Osteoblast (primary cell): ENCODE results near the gene TMEM203. TPM values are rescaled to one million over a fixed set of nuclear protein-coding genes. Genes with fewer than 3 reads are reported as not detected.

ENCODE experiments used
- DNase-seq: peaks from one replicate; pipeline ENCODE4 v3.0.0; 2011; ENCODE audit warnings: low spot score, mixed read lengths; ENCODE audit not compliant: insufficient read length; ENCODE audit errors: missing footprints
- H2AFZ ChIP-seq: 2 replicates; pipeline ENCODE4 v1.6.0; 2011; ENCODE audit warnings: mild to moderate bottlenecking, low read length
- H3K27ac ChIP-seq: 2 replicates; pipeline ENCODE4 v1.5.1; 2011; ENCODE audit warnings: mild to moderate bottlenecking, low read depth, low read length, moderate library complexity
- H3K27me3 ChIP-seq: 2 replicates; pipeline ENCODE4 v1.6.0; 2012; ENCODE audit warnings: mild to moderate bottlenecking, control low read depth, inconsistent platforms, low read length, moderate library complexity; ENCODE audit not compliant: insufficient read depth
- H3K36me3 ChIP-seq: 2 replicates; pipeline ENCODE4 v1.5.1; 2011; ENCODE audit warnings: mild to moderate bottlenecking, low read length, control low read depth, moderate library complexity; ENCODE audit not compliant: insufficient read depth
- H3K4me1 ChIP-seq: 2 replicates; pipeline ENCODE4 v1.5.1; 2011; ENCODE audit warnings: mild to moderate bottlenecking, low read length, control low read depth, moderate library complexity; ENCODE audit not compliant: insufficient read depth
- H3K4me2 ChIP-seq: 2 replicates; pipeline ENCODE4 v1.6.0; 2011; ENCODE audit warnings: mild to moderate bottlenecking, low read length; ENCODE audit not compliant: insufficient read depth
- H3K4me3 ChIP-seq: fragments of 200-600 bp; sonication (generic); 3 replicates; pipeline ENCODE4 v1.5.1; 2012; ENCODE audit warnings: mild to moderate bottlenecking, low read length, inconsistent platforms; ENCODE audit not compliant: insufficient read depth
- H3K79me2 ChIP-seq: 2 replicates; pipeline ENCODE4 v1.6.0; 2012; ENCODE audit warnings: mild to moderate bottlenecking, low read length, control low read depth, inconsistent platforms; ENCODE audit not compliant: insufficient read depth
- H3K9me3 ChIP-seq: 2 replicates; pipeline ENCODE4 v1.5.1; 2011; ENCODE audit warnings: low read depth, low read length, control low read depth
- H4K20me1 ChIP-seq: 2 replicates; pipeline ENCODE4 v1.6.0; 2012; ENCODE audit warnings: mild to moderate bottlenecking, low read length, control low read depth; ENCODE audit not compliant: insufficient read depth
- small RNA-seq: library from RNA; depleted of rRNA; stranded (forward); fragments of <200 nt; gene quantifications from one replicate; pipeline ENCODE3, GENCODE V24; 2012
- total RNA-seq: library from RNA; depleted of rRNA; stranded (reverse); fragments of >200 nt; gene quantifications from 2 replicates; pipeline ENCODE4 v1.2.3, GENCODE V29; 2012
- TF ChIP-seq, protein P1 (sequence below): IDR thresholded peaks from 2 replicates; pipeline ENCODE4 v1.5.1; 2011; ENCODE audit warnings: mild to moderate bottlenecking, low read depth, low read length, moderate library complexity; ENCODE audit errors: extremely low read depth

TMEM203 gene
- total RNA-seq, 1 donor = 36.9 TPM

DNA sequence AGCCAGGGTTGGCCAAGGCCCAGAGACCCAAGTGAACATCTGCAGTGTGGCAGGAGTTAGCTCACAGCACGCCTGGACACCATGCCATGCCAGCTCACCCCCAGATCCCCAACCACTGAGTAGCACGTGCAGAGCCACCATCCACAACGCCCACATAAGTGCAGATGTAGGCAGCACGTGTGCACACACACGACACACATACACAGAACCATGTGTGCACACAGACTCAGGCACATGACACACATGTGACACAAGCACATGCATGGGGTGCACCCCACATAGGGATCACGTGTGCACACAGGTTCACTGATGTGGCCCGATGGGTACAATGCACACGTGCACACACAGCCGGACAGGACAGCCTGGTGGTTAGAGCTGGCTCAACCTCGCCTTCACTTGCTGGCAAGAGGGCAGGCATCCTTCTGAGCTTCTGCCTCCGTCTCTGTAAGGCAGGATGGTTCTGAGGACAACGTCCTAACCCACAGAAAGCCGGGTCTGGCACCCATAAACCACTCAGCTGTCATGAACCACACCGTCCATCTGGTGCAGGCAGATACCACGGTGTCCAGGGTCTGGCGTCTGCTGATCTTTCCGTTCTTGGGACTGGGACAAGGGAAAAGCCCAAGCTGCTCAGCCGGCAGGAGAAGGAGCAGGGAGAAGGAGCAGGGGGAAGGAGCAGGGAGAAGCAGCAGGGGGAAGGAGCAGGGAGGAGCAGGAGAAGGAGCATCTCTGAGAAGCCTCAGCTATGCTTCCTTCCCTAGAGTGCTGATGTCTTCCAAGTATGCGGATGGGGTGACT is 47.6 kb downstream of the TMEM203 start:
- no peaks in the 10 kb centered on the region for H3K79me2 ChIP-seq
- H3K9me3 ChIP-seq = no peaks in the 10 kb centered on the region
- DNase-seq = no peak
- no peak overlapping the region for H3K4me3 ChIP-seq
- no peaks in the 10 kb centered on the region for H3K36me3 ChIP-seq
- no peak overlapping the region for H2AFZ ChIP-seq
- no peak overlapping the region for H3K27ac ChIP-seq
- TF ChIP-seq, protein P1, sequence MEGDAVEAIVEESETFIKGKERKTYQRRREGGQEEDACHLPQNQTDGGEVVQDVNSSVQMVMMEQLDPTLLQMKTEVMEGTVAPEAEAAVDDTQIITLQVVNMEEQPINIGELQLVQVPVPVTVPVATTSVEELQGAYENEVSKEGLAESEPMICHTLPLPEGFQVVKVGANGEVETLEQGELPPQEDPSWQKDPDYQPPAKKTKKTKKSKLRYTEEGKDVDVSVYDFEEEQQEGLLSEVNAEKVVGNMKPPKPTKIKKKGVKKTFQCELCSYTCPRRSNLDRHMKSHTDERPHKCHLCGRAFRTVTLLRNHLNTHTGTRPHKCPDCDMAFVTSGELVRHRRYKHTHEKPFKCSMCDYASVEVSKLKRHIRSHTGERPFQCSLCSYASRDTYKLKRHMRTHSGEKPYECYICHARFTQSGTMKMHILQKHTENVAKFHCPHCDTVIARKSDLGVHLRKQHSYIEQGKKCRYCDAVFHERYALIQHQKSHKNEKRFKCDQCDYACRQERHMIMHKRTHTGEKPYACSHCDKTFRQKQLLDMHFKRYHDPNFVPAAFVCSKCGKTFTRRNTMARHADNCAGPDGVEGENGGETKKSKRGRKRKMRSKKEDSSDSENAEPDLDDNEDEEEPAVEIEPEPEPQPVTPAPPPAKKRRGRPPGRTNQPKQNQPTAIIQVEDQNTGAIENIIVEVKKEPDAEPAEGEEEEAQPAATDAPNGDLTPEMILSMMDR = no peak
- H3K27me3 ChIP-seq = peaks cover 40% of the 10 kb centered on the region
- H4K20me1 ChIP-seq = peaks cover 5% of the 10 kb centered on the region
- H3K4me2 ChIP-seq = no peak overlapping the region
- no peaks in the 10 kb centered on the region for H3K4me1 ChIP-seq

DNA sequence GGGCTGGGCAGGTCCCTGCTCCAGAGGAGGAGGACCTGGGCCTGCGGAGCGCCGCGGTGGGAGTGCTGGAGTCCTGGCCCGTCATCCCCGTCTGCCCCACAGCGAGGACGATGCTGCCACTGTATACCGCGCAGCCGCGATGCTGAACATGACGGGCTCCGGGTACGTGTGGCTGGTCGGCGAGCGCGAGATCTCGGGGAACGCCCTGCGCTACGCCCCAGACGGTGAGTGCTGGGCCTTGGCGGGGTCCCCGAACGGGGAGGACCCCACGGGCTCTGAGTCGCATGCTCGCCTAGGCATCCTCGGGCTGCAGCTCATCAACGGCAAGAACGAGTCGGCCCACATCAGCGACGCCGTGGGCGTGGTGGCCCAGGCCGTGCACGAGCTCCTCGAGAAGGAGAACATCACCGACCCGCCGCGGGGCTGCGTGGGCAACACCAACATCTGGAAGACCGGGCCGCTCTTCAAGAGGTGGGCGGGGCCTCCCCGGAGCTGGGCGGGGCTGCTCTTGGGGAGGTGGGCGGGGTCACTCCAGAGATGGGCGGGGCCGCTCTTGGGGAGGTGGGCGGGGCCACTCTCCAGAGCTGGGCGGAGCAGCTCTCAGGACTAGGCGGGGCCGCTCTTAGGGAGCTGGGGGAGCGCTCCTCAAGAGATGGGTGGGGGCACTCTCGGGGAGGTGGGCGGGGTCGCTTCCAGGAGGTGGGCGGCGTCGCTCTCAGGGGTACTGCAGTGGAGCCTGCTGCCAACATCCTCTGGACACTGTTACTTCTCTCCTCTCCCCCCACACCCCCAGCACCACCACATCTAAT is 48.7 kb downstream of the TMEM203 start:
- Histone ChIP-seq H3K4me2 (peak overlapping the region; percentile 67), H3K27me3 (peaks cover 36% of the 10 kb centered on the region), H3K36me3 (no peaks in the 10 kb centered on the region), H3K27ac (no peak overlapping the region), H3K4me3 (peak overlapping the region; percentile 56), H4K20me1 (peaks cover 5% of the 10 kb centered on the region), H3K9me3 (no peaks in the 10 kb centered on the region), H2AFZ (peak overlapping the region; percentile 56), H3K79me2 (no peaks in the 10 kb centered on the region), H3K4me1 (no peaks in the 10 kb centered on the region)
- TF ChIP-seq, protein P1 = no peak
- no peak for DNase-seq

Small RNAs within 50 kb of the gene (small RNA-seq; reads per million reads assigned to genes)
- not detected for gene MIR3621

Other genes with a start within 250 kb of the TMEM203 start
- gene PTGDS, start 228.1 kb downstream of the TMEM203 start, total RNA-seq = 37.4 and 57.9 TPM in 2 replicates
- gene LCNL1, start 222.7 kb downstream of the TMEM203 start, total RNA-seq = 4.4 and 5.4 TPM in 2 replicates
- 13.3 and 16.6 TPM in 2 replicates for gene PAXX, start 213.2 kb downstream of the TMEM203 start, total RNA-seq
- 1.5 and 2.5 TPM in 2 replicates for gene CLIC3, start 209.1 kb downstream of the TMEM203 start, total RNA-seq
- 19.4 and 20.3 TPM in 2 replicates for gene ABCA2, start 177.4 kb downstream of the TMEM203 start, total RNA-seq
- not detected in 2 replicates for gene FUT7, start 173.6 kb downstream of the TMEM203 start, total RNA-seq
- 10.0 and 10.1 TPM in 2 replicates for gene NPDC1, start 159.5 kb downstream of the TMEM203 start, total RNA-seq
- not detected in 2 replicates for gene ENTPD2, start 151.6 kb downstream of the TMEM203 start, total RNA-seq
- 0.88 and 1.1 TPM in 2 replicates for gene SAPCD2, start 135.1 kb downstream of the TMEM203 start, total RNA-seq
- 35.9 and 36.9 TPM in 2 replicates for gene UAP1L1, start 128.1 kb downstream of the TMEM203 start, total RNA-seq
- 94.1 and 103 TPM in 2 replicates for gene MAN1B1, start 118.7 kb downstream of the TMEM203 start, total RNA-seq
- 66.6 and 74.6 TPM in 2 replicates for gene DPP7, start 90.9 kb downstream of the TMEM203 start, total RNA-seq
- gene GRIN1, start 66.5 kb downstream of the TMEM203 start, total RNA-seq = not detected in 2 replicates
- gene LRRC26, start 35.6 kb downstream of the TMEM203 start, total RNA-seq = not detected in 2 replicates
- not detected in 2 replicates for gene TMEM210, start 33.6 kb downstream of the TMEM203 start, total RNA-seq
- gene ANAPC2, start 17.1 kb downstream of the TMEM203 start, total RNA-seq = 26.2 and 32.9 TPM in 2 replicates
- gene SSNA1, start 17.0 kb downstream of the TMEM203 start, total RNA-seq = 52.5 and 59.7 TPM in 2 replicates
- gene TPRN, start 4.9 kb downstream of the TMEM203 start, total RNA-seq = 9.7 and 10.5 TPM in 2 replicates
- 5.0 and 6.2 TPM in 2 replicates for gene NDOR1, start 52 bp upstream of the TMEM203 start, total RNA-seq
- 0.29 TPM in 1 of 2 replicates, not detected in the other for gene RNF208, start 16.6 kb upstream of the TMEM203 start, total RNA-seq
- 1.1 and 1.5 TPM in 2 replicates for gene CYSRT1, start 19.5 kb upstream of the TMEM203 start, total RNA-seq
- gene RNF224, start 21.9 kb upstream of the TMEM203 start, total RNA-seq = under 0.01 TPM in 1 of 2 replicates, not detected in the other
- not detected in 2 replicates for gene SLC34A3, start 25.3 kb upstream of the TMEM203 start, total RNA-seq
- 67.7 and 74.0 TPM in 2 replicates for gene TUBB4B, start 35.6 kb upstream of the TMEM203 start, total RNA-seq
- 0.36 TPM in 1 of 2 replicates, not detected in the other for gene STPG3, start 45.6 kb upstream of the TMEM203 start, total RNA-seq
- gene NELFB, start 49.7 kb upstream of the TMEM203 start, total RNA-seq = 46.0 and 47.4 TPM in 2 replicates
- 0.29 and 2.5 TPM in 2 replicates for gene TOR4A, start 72.1 kb upstream of the TMEM203 start, total RNA-seq
- under 0.01 TPM in 2 replicates for gene NRARP, start 96.6 kb upstream of the TMEM203 start, total RNA-seq
- gene EXD3, start 217.5 kb upstream of the TMEM203 start, total RNA-seq = 7.6 and 10.0 TPM in 2 replicates
- gene NOXA1, start 217.7 kb upstream of the TMEM203 start, total RNA-seq = 0.36 and 0.88 TPM in 2 replicates
- gene ENTPD8, start 235.7 kb upstream of the TMEM203 start, total RNA-seq = not detected in 2 replicates